ENCODE measurements around the gene HNRNPDL. TPM values are rescaled to one million over a fixed set of nuclear protein-coding genes. Genes with fewer than 3 reads are reported as not detected.

Gene HNRNPDL
- total RNA-seq, 1 donor from 2014 or later: 439 TPM

DNA sequence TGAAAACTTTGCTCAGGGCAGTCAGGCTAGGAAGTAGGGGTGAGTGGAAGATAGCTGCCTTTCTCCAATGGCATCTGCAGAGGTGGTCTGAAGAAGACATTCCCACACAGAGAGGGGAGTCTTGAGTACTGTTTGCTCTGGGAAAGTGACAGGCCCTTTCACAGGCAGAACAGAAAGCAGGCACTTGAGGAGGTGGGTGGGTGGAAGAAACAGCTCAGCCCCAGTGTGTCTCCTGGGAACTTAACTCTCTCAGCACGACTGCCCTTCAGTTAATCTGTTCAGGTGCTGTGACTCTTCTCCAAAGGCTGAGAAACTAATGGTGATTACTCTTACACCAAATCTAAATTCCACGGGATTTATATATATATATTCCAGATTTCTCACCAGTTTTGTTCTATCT lies 28.5 kb upstream of the HNRNPDL start:
- H3K4me1 Mint-ChIP-seq: peaks cover 4% of the 10 kb centered on the region
- DNase-seq: no peak
- intact Hi-C loops (cut with micrococcal nuclease): no loop called here
- TF ChIP-seq, protein P1, sequence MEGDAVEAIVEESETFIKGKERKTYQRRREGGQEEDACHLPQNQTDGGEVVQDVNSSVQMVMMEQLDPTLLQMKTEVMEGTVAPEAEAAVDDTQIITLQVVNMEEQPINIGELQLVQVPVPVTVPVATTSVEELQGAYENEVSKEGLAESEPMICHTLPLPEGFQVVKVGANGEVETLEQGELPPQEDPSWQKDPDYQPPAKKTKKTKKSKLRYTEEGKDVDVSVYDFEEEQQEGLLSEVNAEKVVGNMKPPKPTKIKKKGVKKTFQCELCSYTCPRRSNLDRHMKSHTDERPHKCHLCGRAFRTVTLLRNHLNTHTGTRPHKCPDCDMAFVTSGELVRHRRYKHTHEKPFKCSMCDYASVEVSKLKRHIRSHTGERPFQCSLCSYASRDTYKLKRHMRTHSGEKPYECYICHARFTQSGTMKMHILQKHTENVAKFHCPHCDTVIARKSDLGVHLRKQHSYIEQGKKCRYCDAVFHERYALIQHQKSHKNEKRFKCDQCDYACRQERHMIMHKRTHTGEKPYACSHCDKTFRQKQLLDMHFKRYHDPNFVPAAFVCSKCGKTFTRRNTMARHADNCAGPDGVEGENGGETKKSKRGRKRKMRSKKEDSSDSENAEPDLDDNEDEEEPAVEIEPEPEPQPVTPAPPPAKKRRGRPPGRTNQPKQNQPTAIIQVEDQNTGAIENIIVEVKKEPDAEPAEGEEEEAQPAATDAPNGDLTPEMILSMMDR (IDR thresholded peaks at IDR 0.05): no peak
- H3K9me3 Mint-ChIP-seq: no peaks in the 10 kb centered on the region
- no peaks in the 10 kb centered on the region for H3K27me3 Mint-ChIP-seq
- peaks cover 66% of the 10 kb centered on the region for H3K36me3 Mint-ChIP-seq (ENCODE audit: low read depth)
- H3K27ac Mint-ChIP-seq: no peak overlapping the region
- no peak overlapping the region for H3K4me3 Mint-ChIP-seq
- ChIA-PET CTCF (no interaction called here), POLR2A (no interaction called here)
- ATAC-seq (ENCODE audit: low read depth): no peak

DNA sequence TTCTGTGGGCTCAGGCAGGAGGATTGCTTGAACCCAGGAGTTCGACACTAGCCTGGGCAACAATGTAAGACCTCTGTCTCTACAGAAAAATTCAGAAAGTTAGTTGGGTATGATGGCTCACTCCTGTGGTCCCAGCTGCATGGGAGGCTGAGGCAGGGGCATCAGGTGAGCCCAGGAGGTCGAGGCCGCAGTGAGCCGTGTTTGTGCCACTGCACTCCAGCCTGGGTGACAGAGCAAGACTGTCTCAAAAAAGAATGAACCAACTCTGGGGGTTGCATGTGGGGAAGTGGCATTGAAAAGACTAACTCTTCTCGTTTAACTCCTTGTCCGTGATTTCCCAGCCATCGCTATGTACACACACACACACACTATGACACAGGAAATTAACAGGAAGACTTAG lies 27.0 kb upstream of the HNRNPDL start:
- CTCF ChIA-PET: no interaction called here
- intact Hi-C loops (cut with micrococcal nuclease): no loop called here
- no peak for ATAC-seq (ENCODE audit: low read depth)
- no peaks in the 10 kb centered on the region for H3K4me1 Mint-ChIP-seq
- H3K27me3 Mint-ChIP-seq: no peaks in the 10 kb centered on the region
- POLR2A ChIA-PET: no interaction called here
- no peaks in the 10 kb centered on the region for H3K9me3 Mint-ChIP-seq
- peaks cover 76% of the 10 kb centered on the region for H3K36me3 Mint-ChIP-seq (ENCODE audit: low read depth)
- no peak for DNase-seq
- no peak overlapping the region for H3K4me3 Mint-ChIP-seq
- H3K27ac Mint-ChIP-seq: no peak overlapping the region
- TF ChIP-seq, protein P1 (IDR thresholded peaks at IDR 0.05): no peak

DNA sequence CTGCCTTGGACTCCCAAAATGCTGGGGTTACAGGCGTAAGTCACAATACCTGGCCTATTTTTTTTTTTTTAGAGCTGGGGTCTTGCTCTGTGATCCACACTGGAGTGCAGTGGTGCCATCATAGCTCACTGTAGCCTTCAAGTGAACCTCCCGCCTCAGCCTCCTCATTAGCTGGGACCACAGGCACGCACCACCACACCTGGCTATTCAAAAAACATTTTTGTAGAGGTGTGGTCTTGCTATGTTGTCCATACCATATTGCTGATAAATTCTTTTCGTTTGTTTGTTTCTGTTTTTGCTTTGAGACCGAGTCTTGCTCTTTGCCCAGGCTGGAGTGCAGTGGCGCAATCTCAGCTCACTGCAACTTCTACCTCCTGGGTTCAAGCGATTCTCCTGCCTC lies 21.8 kb upstream of the HNRNPDL start:
- H3K4me3 Mint-ChIP-seq: no peak overlapping the region
- ChIA-PET CTCF (no interaction called here), POLR2A (interaction anchor here (0.7 kb wide), 1 partner anchor 1862 kb away, joined by 3 read pairs; no protein-coding TSS in a partner anchor)
- DNase-seq: no peak
- no peaks in the 10 kb centered on the region for H3K9me3 Mint-ChIP-seq
- H3K4me1 Mint-ChIP-seq: no peaks in the 10 kb centered on the region
- H3K36me3 Mint-ChIP-seq (ENCODE audit: low read depth): peaks cover 74% of the 10 kb centered on the region
- no peak for ATAC-seq (ENCODE audit: low read depth)
- no peak overlapping the region for H3K27ac Mint-ChIP-seq
- no peaks in the 10 kb centered on the region for H3K27me3 Mint-ChIP-seq
- TF ChIP-seq, protein P1 (IDR thresholded peaks at IDR 0.05): no peak
- intact Hi-C loops (cut with micrococcal nuclease): no loop called here

DNA sequence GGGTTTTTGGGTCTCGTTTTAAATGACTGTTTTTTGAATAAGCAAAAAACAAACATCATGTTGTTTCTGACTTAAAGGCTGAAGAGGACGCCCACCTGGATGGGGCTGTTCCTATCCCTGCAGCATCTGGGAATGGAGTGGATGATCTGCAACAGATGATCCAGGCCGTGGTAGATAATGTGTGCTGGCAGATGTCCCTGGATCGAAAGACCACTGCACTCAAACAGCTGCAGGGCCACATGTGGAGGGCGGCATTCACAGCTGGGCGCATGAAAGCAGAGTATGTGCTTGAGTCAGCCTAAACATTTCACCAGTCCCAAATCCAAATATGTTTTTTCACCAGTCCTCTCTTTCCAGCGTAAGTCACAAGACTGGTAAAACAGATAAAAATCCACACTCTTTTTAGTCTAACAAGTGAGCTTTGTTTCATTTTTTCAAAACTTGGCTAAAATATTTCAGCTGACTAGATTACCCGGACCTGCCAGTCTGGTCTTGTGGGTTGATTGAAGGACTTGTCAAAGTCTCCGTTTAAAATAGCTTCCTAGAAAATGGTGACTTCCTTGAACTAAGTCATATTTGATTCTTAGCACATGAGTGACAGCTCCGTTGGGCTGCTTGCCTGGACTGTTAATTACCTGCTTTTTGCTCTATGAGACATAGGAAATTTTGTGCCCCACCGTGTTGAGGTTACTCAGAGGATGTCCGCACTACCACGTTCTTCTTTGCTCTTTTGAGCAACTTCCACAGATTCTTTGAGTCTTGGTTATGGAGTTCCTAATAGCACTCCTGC lies 20.9 kb upstream of the HNRNPDL start:
- peaks cover 65% of the 10 kb centered on the region for H3K36me3 Mint-ChIP-seq (ENCODE audit: low read depth)
- no peak for ATAC-seq (ENCODE audit: low read depth)
- no peaks in the 10 kb centered on the region for H3K9me3 Mint-ChIP-seq
- no peak overlapping the region for H3K4me3 Mint-ChIP-seq
- no peak overlapping the region for H3K27ac Mint-ChIP-seq
- no peak for DNase-seq
- CTCF ChIA-PET: no interaction called here
- no peaks in the 10 kb centered on the region for H3K4me1 Mint-ChIP-seq
- POLR2A ChIA-PET: interaction anchor here (0.7 kb wide), 1 partner anchor 1862 kb away, joined by 3 read pairs; no protein-coding TSS in a partner anchor
- H3K27me3 Mint-ChIP-seq: no peaks in the 10 kb centered on the region
- TF ChIP-seq, protein P1 (IDR thresholded peaks at IDR 0.05): no peak
- intact Hi-C loops (cut with micrococcal nuclease): no loop called here

DNA sequence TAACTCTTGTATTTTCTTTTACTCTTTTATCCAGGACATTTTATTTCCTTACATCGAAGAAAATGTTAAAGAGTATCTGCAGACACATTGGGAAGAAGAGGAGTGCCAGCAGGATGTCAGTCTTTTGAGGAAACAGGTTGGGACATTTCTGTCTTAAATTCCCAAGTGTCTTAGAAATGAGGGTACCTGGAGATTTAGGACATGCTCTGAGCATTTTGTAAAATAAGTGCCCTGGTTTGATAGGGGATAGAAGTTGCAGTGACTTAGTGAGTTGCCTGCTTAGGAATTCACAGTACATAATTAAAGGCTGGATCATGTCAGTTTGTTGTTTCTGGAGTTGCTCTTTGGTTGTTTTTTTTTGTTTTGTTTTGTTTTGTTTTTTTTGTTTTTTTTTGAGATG lies 17.6 kb upstream of the HNRNPDL start:
- Mint-ChIP-seq H3K9me3 (no peaks in the 10 kb centered on the region), H3K27ac (no peak overlapping the region), H3K27me3 (no peaks in the 10 kb centered on the region), H3K4me3 (no peak overlapping the region), H3K36me3 (ENCODE audit: low read depth) (peaks cover 42% of the 10 kb centered on the region), H3K4me1 (no peaks in the 10 kb centered on the region)
- TF ChIP-seq, protein P1 (IDR thresholded peaks at IDR 0.05): no peak
- intact Hi-C loops (cut with micrococcal nuclease): no loop called here
- POLR2A ChIA-PET: no interaction called here
- DNase-seq (no peak), ATAC-seq (ENCODE audit: low read depth) (no peak)
- CTCF ChIA-PET: no interaction called here

All from activated B cell treated with CpG ODN at 0.5 μM for 24 hours (primary cell).